HEK293T (cell line): ENCODE results near the gene KIR2DL4.
"Not testable (repeated sequence)": the region's sequence is repeated elsewhere in the genome, so short reads cannot be mapped to it uniquely, and the experiment has no call there.

Experiments used
- ARNT ChIP-seq: fragments of 450-650 bp; IDR thresholded peaks from 2 replicates; pipeline ENCODE4 v1.6.1; 2017; ENCODE audit warnings: mild to moderate bottlenecking
- ELF4 ChIP-seq: fragments of 450-650 bp; IDR thresholded peaks from 2 replicates; pipeline ENCODE4 v1.6.1; 2017; ENCODE audit warnings: antibody characterized with exemption
- FOXA1 ChIP-seq: fragments of 450-650 bp; IDR thresholded peaks from 2 replicates; pipeline ENCODE4 v1.6.1; 2016; ENCODE audit warnings: mild to moderate bottlenecking
- FOXK2 ChIP-seq: fragments of 450-650 bp; IDR thresholded peaks from 2 replicates; pipeline ENCODE4 v1.6.1; 2016; ENCODE audit warnings: mild to moderate bottlenecking
- FOXM1 ChIP-seq: fragments of 450-650 bp; IDR thresholded peaks from 2 replicates; pipeline ENCODE4 v1.6.1; 2017; ENCODE audit warnings: mild to moderate bottlenecking, borderline replicate concordance
- SP1 ChIP-seq: fragments of 450-650 bp; IDR thresholded peaks from 2 replicates; pipeline ENCODE4 v1.6.1; 2017
- ZNF384 ChIP-seq: fragments of 450-650 bp; IDR thresholded peaks from 2 replicates; pipeline ENCODE4 v1.6.1; 2016

DNA sequence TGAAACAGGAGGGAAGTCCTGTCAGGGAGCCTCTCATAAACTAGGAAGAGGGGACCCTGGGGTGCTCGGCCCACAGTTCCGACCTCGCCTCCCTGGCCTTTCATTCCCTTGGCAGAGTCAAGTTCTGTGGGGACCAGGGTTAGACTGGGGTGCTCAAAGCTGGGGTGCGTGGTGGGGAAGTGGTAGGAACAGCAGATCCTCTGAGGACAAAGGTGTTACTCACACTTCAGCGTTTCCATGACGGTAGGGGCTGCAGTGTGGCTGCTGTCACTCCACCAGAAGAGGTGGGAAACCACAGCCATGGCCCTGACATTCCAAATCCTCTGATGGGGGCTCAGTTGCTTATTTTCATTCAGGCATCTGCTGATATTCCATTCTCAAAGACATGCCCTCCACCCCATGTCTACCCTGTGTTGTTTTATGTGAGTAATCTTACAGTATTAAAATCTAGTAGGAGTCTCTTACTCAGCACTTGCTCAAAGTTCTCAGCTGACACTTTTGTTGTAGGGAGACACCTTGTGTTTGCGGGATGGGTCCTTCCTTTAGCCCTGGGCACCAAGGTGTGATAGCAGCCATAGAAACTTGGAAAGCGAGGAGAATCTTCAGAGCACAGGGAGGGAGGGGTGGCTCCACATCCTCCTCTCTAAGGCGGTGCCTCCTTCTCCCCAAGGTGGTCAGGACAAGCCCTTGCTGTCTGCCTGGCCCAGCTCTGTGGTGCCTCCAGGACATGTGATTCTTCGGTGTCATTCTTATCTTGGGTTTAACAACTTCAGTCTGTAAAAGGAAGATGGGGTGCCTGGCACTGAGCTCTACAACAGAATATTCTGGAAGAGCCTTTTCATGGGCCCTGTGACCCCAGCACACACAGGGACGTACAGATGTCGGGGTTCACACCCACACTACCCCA, 47.0 kb upstream of the KIR2DL4 start:
- not testable (repeated sequence) for TF ChIP-seq ZNF384, ELF4, FOXK2, SP1, FOXM1, ARNT, FOXA1
